NCI-H526 treated with DMSO at 0.1 percent for 48 hours (cell line): ENCODE data around the gene RUNX1.

ENCODE experiments used
- DNase-seq: peaks from one replicate; lab custom pipeline; 2025; lab: John Stamatoyannopoulos, UW

RUNX1 gene

DNA sequence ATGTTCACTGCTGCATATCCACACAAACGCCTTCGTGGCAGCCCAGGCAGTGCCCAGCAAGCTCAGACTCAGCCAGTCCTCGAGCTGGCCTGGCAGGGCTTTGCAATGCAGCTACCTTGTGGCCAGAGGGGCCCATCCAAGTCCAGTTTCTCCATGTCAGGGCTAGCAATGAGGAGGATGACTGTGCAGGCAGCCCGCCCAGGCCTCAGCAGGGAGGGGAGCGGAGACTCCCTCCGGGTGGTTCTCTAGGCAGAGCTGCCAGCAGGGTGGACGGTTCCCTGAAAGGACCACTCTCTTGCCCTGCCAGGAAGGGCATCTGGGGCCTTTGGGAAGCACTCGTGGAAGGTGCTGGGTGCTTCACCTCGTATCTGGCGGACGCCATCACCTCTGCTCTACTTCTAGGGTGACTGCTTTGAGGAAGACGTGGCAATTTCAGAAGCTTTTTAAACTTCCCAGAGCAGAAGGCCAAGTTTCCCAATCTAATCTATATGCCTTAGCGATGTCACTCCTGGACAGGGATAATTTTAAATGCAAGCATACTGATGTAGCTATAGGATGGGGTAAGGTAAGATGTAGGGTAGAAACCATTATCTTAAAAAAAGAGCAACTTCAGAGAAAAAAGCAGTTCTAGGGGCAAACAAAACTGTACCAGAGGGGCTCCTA, 56.2 kb downstream of the RUNX1 start:
- DNase-seq = no peak

DNA sequence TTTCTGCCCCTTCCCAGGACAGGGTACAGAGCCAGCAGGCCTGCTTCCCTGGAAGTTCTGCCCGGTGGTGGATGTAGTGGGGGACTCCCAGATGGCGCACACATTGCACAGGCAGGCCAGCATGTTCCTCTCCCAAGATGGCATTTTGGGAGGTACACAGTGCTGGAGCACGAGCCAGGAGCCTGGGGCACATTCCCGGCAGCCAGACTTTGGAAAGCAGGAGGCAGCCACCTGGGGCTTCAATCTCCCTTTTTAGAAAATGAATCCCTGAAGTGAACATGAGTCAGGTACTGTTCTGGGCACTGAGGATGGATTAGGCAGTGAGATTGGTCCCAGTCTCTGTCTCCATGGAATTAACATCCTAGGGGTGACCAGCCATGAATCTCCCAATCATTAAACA, 56.9 kb downstream of the RUNX1 start:
- no peak for DNase-seq

DNA sequence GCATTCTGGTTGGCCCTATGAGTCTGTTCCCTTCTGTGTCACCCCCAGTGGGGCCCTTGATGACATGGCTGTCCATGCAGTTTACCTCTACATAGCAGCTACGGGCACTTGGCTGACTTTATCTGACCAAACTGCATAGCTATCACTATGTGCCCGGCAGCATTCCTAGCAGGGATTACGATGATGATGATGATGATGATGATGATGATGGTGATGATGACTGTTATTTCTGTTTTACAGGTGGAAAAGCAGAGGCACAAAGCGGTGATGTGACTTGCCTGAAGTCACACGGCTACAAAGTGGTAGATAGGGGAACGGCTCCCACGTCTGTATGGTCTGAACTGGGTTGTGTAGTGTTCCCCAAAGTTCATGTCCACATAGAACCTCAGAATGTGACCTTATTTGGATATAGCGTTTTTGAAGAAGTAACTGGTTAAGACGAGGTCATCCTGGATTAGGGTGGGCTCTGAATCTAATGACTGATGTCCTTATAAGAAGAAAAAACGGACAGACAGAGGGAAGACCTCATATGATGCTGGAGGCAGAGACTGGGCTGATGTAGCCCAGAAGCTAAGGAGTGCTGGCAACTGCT, 57.6 kb downstream of the RUNX1 start:
- no peak for DNase-seq

DNA sequence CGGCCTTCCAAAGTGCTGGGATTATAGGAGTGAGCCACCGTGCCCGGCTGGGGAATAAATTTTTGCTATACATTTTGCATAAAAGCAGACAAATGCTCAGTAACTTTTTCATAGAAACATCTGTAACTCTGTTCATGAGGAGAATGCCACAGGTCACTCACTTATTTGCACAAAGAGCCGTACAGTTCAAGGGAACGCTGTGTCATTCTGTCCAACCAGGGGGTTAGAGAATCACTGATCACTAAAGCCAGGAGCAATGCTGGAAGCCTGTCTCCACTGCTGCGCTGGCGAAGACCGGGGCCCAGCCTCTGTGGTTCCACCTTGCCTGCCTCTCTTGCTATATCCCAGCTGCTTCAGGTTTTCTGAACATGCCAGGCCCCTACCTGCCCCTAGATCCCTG, 58.3 kb downstream of the RUNX1 start:
- DNase-seq = no peak

- DNase-seq = no peak
Measured at GRCh38 chr21:34989337-34990151, 59.6 kb downstream of the RUNX1 start.

DNA sequence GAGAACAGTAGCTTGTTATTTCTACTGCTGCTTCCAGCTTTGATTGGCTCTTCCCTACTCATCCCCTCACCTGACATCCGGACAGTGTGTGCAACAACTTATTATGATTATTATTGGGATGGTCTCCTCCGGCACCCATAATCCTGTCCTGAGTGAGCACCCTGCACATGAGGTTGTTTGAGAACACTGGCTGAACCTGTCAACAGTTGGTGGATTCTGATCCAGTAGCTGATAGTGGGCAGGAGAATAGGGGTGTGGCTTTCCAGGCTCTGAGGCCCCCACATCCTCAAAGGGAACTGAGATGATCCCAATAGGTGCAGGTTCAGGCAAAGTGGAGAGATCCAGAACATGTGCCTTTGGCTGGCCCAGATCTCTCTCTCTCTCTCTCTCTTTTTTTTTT, 60.5 kb downstream of the RUNX1 start:
- no peak for DNase-seq

DNA sequence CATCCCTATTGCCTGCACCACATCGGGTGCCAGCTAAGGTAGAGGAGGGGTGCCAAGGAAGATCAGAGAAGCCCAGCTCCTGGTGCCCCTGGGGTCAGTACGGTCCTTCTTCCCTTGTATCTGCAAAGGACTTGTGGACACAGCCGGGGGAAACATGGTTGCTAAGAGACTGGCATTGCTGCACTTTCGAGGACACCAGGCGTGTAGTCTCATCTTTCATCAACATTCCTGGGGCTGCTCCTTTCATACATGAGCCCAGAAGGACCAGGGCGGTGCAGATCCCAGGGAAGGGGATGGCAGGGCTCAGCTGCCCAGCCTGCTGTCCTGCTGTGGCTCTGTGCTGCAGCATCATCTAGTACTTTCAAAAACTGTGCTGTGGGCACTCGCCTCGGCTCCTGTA, 61.0 kb downstream of the RUNX1 start:
- DNase-seq = no peak

DNA sequence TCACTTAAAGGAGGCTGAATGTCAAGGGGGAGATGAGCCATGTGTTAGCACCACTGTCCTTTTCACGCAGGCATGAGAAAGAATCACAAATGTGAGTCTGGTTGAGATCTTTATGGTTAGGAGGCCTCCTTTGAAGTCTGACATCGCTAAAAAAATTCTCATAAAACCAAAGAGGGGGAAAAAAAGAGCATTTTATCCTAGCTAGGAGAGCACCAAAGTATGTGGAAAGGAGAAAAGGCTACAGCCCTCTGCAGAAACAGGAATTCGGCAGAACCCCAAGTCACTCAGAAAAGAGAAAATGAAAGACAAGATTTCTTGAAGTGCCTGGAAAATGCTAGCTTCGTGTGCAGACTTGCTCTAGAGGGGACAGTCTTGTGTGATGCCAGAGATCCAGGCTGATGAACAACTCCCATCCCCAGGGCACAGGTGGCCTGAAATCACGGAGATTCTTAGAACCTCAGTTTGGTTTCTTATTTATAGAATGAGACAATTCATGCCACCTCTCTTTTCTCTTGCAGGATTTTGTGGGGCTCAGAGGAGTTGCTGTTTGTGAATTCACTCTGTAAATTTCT, 61.5 kb downstream of the RUNX1 start:
- no peak for DNase-seq

DNA sequence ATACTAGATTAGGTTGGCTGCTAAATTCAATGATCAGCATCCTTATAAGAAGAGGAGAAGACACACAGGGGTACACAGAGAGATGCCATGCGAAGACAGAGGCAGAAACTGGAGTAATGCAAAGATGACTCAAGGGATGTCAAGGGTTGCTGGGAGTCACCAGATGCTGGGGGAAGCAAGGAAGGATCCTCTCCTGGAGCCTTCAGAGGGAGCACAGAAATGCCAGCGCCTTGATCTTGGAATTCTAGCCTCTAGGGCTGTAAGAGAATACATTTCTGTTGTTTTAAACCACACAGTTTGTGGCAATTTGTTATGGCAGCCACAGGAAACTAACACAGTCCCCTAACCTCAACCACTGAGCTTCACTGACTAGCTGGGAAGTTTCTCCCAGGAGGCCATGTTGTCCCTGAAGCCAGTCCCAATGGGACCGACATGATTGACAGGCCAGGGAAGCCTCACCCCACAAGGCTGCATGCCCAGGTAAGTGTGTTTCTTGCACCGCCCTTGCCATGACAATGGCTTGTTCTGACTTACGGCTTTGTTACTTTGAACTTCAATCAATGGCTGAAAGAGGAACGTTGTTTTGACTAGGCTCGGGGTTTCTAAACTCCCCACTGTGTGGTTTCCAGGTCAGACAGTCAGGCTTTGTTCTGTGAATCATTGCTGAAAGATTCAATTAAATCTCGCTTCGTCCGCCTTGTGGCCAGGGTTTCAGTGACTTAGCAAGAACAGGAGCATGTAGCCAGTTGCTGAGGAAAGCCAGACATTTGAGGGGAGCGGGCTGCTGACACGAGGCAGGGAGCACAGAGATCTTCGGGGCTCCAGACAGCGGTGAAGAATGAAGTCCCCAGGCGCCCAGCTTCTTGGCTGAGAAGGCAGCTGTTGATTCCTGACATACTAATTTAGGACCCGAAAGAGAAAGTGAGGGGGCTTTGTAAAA, 62.3 kb downstream of the RUNX1 start:
- DNase-seq = no peak

DNA sequence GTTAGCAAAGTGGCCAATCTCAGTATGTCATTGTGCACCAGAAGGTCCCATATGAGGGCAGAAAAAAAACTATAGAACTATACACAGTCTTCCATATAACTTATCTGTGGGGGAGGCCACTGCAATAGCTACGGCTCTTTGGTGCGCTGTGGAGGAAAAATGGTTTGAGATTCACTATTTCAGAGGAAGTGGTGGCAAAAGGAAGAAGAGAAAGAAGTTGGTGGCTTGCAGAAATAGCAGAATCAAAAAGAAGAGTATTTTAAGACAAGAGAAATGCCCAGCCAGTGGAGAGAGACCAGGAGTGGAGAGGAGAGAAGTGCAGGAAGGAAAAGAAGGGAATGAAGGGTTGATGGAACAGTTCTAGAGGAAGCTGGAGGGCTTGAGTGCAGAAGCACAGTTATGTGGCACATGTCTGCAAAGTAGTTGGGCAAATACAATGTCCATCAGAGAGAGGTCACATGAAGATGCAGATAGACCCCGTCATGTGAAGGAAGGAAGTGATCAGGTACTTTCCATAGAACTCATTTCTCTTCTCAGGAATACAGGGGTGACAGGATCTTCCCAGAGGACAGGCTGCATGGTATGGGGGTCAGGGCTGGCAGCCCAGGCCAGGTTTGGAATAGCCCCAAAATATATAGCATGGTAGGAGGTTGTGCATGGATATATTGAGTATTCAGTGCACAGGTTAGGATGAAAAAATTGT, 64.6 kb downstream of the RUNX1 start:
- DNase-seq = no peak

GRCh38 chr21:34983680-34984086, 65.4 kb downstream of the RUNX1 start:
- DNase-seq = no peak

DNA sequence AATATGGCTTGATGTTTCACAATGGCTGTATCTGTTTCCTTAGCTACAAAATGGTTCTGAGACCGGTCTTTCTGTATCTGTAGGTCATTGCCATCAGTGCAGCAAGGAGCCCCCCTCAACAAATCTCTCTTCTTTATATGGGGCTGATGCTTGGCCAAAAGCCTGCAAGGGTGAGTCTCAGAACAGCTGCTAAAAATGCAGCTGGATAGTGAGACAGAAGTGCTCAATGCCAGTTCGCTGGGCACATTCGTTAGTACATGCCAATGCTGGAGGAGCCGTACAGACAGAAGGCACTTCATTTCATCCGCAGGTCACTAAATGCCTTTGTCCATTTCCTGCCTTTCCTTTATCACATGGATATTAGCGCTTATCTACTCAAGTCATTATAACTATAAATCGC, 67.3 kb downstream of the RUNX1 start:
- no peak for DNase-seq

DNA sequence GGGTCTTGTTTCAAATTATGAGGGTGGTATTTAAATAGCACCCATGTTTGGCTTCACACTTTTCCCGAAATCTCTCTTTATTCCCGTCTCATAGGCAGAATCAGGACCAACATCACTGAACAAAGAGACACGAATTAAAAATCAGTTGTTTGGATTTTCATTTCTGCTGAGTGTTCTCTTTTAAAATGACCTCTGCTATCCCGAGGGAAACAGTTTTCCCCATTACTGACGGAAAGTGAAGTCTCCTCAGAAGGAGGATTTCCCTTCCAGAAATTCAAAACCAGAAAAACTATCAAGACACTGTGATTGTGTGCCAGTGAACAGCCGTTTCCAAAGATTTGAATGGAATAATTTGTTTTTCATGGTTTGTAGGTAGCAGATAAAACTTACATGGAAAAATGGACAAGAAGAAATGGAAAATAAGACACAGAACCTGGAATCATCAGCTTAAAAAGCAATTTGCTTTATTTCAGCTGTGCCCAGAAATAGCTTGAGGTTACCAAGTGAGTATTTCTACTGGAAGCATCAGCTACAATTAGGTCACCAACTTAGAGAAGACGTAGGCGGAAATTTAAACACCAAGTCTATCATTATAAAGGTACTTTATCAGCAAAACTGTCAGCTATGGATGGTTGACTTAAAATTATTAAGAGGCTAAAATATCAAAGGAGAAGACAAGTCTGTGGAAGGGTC, 68.5 kb downstream of the RUNX1 start:
- DNase-seq = no peak

DNA sequence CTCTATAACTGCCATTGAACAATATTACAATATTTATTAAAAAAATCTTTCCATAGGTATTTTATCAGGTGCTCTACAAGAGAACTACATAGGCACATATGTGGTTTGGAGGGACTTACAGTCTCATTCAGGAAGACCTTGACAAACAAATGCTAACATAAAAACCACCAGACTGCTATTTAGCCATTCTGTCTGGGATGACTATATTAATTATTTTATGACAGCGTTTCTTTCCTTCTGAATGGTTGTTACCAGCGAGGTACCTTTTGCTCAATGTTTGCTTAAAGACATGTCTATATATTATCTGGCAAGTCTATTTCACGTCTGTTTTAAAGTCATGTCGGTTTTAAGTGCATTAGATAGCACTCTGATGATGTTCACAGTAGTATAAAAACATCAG, 69.7 kb downstream of the RUNX1 start:
- DNase-seq = no peak

- no peak for DNase-seq
Measured at GRCh38 chr21:34977333-34977732, 71.8 kb downstream of the RUNX1 start.

DNA sequence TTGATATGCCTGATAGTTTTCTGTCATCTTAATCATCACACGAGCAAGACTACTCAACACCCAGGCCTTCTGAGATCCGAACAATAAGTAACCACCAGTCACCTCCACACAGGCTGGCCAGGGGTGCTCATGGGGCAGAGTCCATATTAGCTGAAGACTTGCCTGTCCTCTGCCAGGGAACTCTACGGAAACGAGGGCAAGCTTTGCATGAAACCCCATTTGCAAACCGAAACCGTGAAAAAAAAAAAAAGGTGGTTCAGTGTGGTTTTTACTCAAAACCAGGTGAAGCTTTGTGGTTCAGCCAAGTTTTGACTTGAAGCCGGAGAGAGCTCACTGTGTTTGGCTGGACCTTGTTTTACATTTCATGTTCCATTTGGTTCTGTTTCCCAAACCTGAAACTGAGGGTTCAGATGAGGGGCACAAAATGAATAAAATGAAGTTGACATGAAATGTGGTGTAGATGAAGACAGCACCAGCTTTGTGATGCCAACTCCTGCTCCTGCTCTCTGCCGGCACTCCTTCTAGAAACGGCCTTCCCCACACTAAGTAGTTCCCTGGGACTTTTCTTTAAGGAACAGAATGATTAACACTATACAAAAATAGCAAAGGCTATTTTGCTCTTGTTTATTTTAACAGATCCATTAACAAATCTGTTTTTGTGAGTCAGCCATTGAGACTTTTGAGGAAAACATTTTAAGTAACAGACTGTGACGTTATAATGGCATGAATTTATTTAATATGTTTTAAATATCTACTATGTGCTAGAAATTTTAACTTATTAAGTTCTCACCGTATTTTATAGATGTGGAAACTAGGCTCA, 74.7 kb downstream of the RUNX1 start:
- peak; percentile 9 for DNase-seq

DNA sequence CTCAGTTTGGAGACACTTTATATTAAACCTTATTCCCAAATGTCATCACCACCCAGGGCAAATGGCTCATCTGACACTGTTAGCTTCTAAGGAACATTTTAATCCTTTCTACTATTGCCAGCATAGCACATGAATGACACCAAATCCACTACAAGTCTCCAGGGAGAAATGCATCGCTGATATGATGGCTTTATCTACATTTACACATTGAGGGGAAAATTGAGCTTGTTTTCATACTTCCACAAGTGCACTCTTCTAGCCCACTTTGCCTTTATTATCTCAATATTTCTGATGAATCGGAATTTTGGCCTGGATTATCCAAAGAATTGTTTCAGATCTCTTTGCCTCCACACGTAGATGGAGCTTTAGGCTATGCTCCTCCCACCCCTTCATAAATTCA, 75.4 kb downstream of the RUNX1 start:
- DNase-seq = no peak

GRCh38 chr21:34971656-34972055, 77.4 kb downstream of the RUNX1 start:
- no peak for DNase-seq

DNA sequence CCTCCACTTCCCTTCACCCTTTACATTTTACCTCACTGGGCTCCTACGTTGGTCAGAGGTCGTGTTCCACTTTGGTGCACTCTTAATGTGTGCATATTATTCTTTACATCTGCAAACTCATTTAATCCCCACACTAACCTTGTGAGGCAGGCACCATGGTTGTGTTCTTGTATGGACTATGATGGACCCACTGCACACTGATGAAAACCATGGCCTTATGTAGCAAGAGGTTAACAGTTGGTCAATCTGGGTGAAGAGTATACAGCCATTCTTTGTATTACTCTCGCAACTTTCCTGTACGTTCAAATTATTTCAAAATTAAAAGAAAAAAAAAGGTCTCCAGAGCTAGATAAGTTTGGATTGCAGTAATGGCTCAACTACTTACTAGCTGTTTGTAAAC, 78.5 kb downstream of the RUNX1 start:
- no peak for DNase-seq

GRCh38 chr21:34970167-34970500, 79.0 kb downstream of the RUNX1 start:
- DNase-seq = no peak
